Parathyroid adenoma (tissue), 2 donors: ENCODE results near the gene MAN2B2.

Source experiments
- H2AFZ ChIP-seq: fragments of 300-600 bp; sonication (generic); one replicate; pipeline ENCODE4 v1.7.0; 2017; ENCODE audit warnings: antibody characterized with exemption, mild to moderate bottlenecking
- H3K27ac ChIP-seq: fragments of 300-600 bp; sonication (generic); one replicate; pipeline ENCODE4 v1.7.0; 2017
- H3K27me3 ChIP-seq: fragments of 300-600 bp; sonication (generic); one replicate; pipeline ENCODE4 v1.7.0; 2017; ENCODE audit warnings: low read length; ENCODE audit not compliant: control insufficient read depth, insufficient read depth
- H3K36me3 ChIP-seq: fragments of 300-600 bp; sonication (generic); one replicate; pipeline ENCODE4 v1.7.0; 2017; ENCODE audit warnings: low read length; ENCODE audit not compliant: control insufficient read depth, insufficient read depth
- H3K4me1 ChIP-seq: fragments of 300-600 bp; sonication (generic); one replicate; pipeline ENCODE4 v1.7.0; 2017; ENCODE audit warnings: control low read depth
- H3K4me2 ChIP-seq: fragments of 300-600 bp; sonication (generic); one replicate; pipeline ENCODE4 v1.7.0; 2017; ENCODE audit warnings: low read length
- H3K4me3 ChIP-seq: fragments of 300-600 bp; sonication (generic); one replicate; pipeline ENCODE4 v1.7.0; 2017; ENCODE audit warnings: low read depth, low read length
- H3K79me2 ChIP-seq: fragments of 300-600 bp; sonication (generic); one replicate; pipeline ENCODE4 v1.7.0; 2017; ENCODE audit warnings: control low read depth
- H3K9ac ChIP-seq: fragments of 300-600 bp; sonication (generic); one replicate; pipeline ENCODE4 v1.7.0; 2017; ENCODE audit warnings: mild to moderate bottlenecking
- H3K9me3 ChIP-seq: fragments of 300-600 bp; sonication (generic); one replicate; pipeline ENCODE4 v1.7.0; 2017; ENCODE audit warnings: low read length; ENCODE audit not compliant: control insufficient read depth
- CTCF ChIP-seq: fragments of 300-600 bp; sonication (generic); IDR thresholded peaks from one replicate; pipeline ENCODE4 v1.7.0; 2017; ENCODE audit warnings: antibody characterized with exemption, mild to moderate bottlenecking
- donor health status: primary hyperparathyroidism.

The MAN2B2 gene

GRCh38 chr4:6555519-6555918 is 19.5 kb upstream of the MAN2B2 start:
- Histone ChIP-seq H3K36me3 (no peaks in the 10 kb centered on the region), H3K4me2 (no peak overlapping the region), H3K27me3 (no peaks in the 10 kb centered on the region), H3K4me1 (no peaks in the 10 kb centered on the region), H2AFZ (no peak overlapping the region), H3K27ac (no peak overlapping the region), H3K79me2 (no peaks in the 10 kb centered on the region), H3K4me3 (no peak overlapping the region), H3K9ac (no peak overlapping the region), H3K9me3 (no peaks in the 10 kb centered on the region)
- TF ChIP-seq CTCF: no peak

GRCh38 chr4:6556263-6556662 is 18.7 kb upstream of the MAN2B2 start:
- no peaks in the 10 kb centered on the region for H3K79me2 ChIP-seq
- H3K9me3 ChIP-seq: no peaks in the 10 kb centered on the region
- H3K4me2 ChIP-seq: no peak overlapping the region
- H3K9ac ChIP-seq: no peak overlapping the region
- H3K4me1 ChIP-seq: no peaks in the 10 kb centered on the region
- H3K27ac ChIP-seq: no peak overlapping the region
- no peaks in the 10 kb centered on the region for H3K36me3 ChIP-seq
- H3K27me3 ChIP-seq: no peaks in the 10 kb centered on the region
- no peak overlapping the region for H2AFZ ChIP-seq
- no peak for TF ChIP-seq CTCF
- H3K4me3 ChIP-seq: no peak overlapping the region

GRCh38 chr4:6557185-6557584 is 17.8 kb upstream of the MAN2B2 start:
- Histone ChIP-seq H3K9ac (no peak overlapping the region), H3K27me3 (no peaks in the 10 kb centered on the region), H3K4me1 (no peaks in the 10 kb centered on the region), H3K9me3 (no peaks in the 10 kb centered on the region), H3K4me3 (no peak overlapping the region), H3K4me2 (no peak overlapping the region), H3K27ac (no peak overlapping the region), H3K36me3 (no peaks in the 10 kb centered on the region), H3K79me2 (no peaks in the 10 kb centered on the region), H2AFZ (no peak overlapping the region)
- no peak for TF ChIP-seq CTCF

DNA sequence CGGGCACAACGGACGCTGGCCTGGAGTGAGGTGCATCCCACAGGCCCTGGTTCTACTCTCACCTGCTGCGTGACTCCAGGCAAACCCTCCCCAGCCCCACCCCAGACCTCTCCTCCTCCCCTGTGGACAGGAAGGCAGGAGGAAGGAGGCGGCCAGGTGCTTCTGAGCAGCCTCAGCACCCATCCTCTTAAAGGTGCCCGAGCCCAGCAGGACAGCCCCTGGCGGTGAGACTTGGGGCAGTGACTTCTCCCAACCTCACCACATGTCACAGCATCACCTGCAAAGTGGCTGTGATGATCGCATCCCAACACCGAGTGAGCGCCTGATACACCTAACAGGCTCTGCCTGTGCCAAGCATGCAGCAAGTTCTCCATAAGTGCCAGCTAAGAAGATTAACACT is 17.1 kb upstream of the MAN2B2 start:
- Histone ChIP-seq H3K4me3 (no peak overlapping the region), H3K27ac (no peak overlapping the region), H3K79me2 (no peaks in the 10 kb centered on the region), H2AFZ (no peak overlapping the region), H3K9ac (no peak overlapping the region), H3K4me2 (no peak overlapping the region), H3K27me3 (peaks cover 4% of the 10 kb centered on the region), H3K4me1 (no peaks in the 10 kb centered on the region), H3K9me3 (no peaks in the 10 kb centered on the region), H3K36me3 (no peaks in the 10 kb centered on the region)
- no peak for TF ChIP-seq CTCF

DNA sequence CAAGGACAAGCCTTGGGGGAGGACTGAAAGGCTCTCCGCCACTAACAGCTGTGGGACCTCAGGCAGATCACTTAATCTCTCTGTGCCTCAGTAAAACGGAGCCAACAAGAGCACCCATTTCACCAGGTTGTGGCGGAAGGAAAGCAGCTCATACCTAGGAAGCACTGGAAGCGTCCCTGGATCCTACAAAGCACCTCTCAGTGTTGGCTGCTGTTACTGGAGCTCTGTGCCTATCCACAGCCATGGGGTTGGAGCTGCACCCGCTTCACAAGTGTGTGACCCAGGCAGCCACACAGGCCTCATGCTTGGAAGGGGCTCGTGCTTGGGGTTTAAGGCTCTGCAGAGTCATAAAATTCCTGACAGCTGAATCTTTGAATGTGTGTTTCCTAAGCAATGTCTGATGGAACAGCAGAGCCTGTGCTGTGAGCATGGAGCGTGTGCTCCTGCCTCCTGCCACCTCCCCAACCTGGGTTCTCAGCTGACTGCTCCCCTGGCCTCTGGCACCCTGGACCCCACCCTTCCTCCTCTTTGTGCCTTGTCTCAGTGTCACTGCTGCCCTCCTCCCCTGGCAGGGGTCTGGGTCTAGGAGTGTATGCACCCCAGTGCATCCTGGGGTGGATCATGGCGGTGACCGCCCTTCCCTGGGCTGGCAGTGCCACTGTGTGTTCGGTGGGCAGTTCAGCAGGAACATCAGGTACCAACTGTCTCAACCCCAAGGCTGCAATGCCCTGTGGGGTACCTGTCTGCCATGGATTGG is 14.4 kb upstream of the MAN2B2 start:
- H3K36me3 ChIP-seq: no peaks in the 10 kb centered on the region
- H3K4me3 ChIP-seq: no peak overlapping the region
- H3K9ac ChIP-seq: no peak overlapping the region
- no peaks in the 10 kb centered on the region for H3K9me3 ChIP-seq
- peaks cover 9% of the 10 kb centered on the region for H3K27me3 ChIP-seq
- H2AFZ ChIP-seq: no peak overlapping the region
- H3K4me2 ChIP-seq: no peak overlapping the region
- no peak overlapping the region for H3K27ac ChIP-seq
- no peak for TF ChIP-seq CTCF
- no peaks in the 10 kb centered on the region for H3K4me1 ChIP-seq
- H3K79me2 ChIP-seq: no peaks in the 10 kb centered on the region
